ENCODE measurements around the gene ANKRD17.

DNA sequence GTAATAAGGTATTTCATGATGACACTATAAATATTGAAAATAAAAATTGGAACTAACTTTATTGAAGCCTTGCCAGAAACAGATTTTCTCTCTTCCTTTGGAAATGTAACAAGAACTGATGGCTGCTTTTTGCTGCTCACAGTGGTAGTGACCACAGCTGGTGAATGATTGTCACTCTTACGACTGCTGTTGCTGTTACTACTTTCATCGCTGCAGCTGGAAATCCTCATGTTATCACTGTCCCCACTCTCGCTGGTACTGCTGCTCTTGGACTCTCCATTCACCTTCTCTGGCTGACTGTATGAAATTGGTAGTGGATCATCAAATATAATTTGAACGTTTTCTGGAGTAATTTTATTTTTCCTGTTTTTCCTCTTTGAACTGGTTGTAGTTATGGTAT is 160.6 kb downstream of the ANKRD17 start:
- TF ChIP-seq CTCF (conservative IDR thresholded peaks at IDR 0.05; ENCODE audit: low read depth, low read length) (no peak), CEBPB (IDR thresholded peaks at IDR 0.05; ENCODE audit: low read depth, low read length) (no peak), POLR2A (IDR thresholded peaks at IDR 0.05; ENCODE audit: low read depth, low read length) (no peak), MAFK (IDR thresholded peaks at IDR 0.05; ENCODE audit: low read depth, low read length) (no peak), FOS (IDR thresholded peaks at IDR 0.05; ENCODE audit: low read depth, low read length) (no peak), RFX5 (IDR thresholded peaks at IDR 0.05; ENCODE audit: low read depth, low read length) (no peak), BHLHE40 (IDR thresholded peaks at IDR 0.05; ENCODE audit: low read depth, low read length) (no peak), RCOR1 (IDR thresholded peaks at IDR 0.05; ENCODE audit: insufficient replicate concordance, low read length) (no peak), RAD21 (IDR thresholded peaks at IDR 0.05; ENCODE audit: low read length) (no peak), MAZ (IDR thresholded peaks at IDR 0.05; ENCODE audit: borderline replicate concordance, low read depth, low read length) (no peak), SMC3 (IDR thresholded peaks at IDR 0.05; ENCODE audit: low read depth, low read length) (no peak), CHD1 (IDR thresholded peaks at IDR 0.05; ENCODE audit: low read depth, low read length) (no peak)
- TF ChIP-seq, protein P1, sequence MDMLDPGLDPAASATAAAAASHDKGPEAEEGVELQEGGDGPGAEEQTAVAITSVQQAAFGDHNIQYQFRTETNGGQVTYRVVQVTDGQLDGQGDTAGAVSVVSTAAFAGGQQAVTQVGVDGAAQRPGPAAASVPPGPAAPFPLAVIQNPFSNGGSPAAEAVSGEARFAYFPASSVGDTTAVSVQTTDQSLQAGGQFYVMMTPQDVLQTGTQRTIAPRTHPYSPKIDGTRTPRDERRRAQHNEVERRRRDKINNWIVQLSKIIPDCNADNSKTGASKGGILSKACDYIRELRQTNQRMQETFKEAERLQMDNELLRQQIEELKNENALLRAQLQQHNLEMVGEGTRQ (IDR thresholded peaks at IDR 0.05; ENCODE audit: low read depth, low read length), result no peak

Data from IMR-90 (cell line).